NCI-H748 treated with DMSO at 0.1 percent for 48 hours (cell line): ENCODE data around the gene IGSF9.

ENCODE experiments used
- DNase-seq: peaks from one replicate; lab custom pipeline; 2025; lab: John Stamatoyannopoulos, UW

The IGSF9 gene

DNA sequence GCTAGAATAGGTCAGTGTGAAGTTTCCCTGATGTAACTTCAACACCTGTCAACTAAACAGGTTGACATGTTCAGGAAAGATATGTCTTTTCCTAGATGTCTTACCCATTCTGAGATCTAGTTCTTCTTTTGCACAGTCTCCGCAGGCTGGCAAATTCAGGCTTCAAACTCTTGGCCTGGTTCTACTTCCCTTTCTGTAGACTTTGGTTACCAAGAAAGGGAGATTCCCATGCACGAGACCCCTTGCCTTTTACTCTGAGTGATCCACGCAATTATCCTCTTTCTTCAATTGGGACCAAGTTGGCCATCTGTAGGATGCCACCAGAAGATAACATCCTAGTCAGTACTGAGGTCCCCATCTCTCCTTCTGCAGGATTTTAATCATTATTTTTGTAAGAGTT lies 47.5 kb downstream of the IGSF9 start:
- no peak for DNase-seq

DNA sequence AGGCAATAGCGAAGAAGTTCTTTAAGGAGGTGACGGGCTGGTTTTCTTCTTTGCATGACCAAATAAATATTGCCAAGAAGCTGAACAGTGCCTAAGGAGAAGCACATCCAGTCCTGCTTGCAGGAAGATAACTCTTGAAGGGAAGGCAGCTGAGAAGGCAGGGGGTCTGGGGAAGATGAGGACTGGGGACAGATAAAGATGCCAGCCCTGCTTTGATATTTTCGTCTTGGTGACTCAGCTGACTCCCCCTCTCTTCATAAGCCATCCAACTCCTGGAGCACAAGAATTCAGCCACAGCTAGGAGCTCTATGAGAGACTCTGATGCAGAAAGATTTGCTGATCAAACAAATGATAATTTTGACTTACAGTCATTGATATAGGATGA lies 48.9 kb downstream of the IGSF9 start:
- DNase-seq, result no peak

DNA sequence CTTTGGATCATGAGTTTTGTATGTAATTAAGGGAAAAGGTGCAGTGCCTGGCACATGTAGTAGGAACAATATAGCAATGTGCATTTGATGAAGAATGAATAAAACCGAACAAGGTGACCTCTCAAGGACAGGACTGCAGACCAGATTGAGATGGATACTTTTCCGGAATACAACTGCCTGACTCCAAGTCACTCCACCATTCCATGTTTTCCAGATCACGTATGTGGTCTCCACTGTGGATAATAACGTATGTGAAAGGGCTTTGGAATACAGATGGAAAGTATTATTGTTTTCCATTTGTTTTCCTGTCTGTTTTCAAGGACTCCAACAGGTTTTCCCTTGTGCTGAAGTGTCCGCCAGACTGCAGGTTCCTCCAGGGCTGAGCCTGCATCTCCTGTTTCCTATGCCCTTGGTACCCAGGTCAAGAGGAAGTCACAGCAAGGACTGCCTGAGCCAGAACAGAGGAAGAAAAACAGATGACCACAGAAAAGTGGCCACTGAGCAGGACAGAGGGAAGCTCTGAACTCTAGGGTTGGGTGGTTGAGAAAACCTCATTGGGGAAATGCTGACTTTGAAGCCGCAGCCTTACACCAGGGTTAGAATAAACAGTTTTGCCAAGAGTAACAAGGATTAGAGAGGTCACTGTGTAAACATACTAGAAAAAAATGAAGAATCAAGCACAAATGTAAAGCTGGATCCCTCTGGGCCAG lies 49.4 kb downstream of the IGSF9 start:
- no peak for DNase-seq

DNA sequence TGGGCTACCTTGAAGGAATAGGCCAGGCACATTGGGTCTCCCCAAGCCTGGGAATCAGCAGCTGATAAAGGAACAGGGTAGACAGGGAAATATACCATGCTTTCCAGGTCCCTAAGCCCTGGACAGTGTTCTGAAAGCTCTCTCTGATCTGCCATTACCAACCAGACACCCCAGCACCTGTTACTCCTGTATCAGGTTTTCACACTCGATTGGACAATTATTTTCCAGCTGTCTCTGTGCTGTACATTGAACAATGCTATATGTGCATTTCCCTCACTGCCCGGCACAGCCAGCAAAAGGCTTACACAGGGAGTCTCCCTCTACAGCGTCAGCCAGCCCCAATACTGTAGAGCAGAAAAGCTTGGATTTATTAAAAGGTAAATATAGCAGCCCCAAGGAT lies 50.1 kb downstream of the IGSF9 start:
- no peak for DNase-seq

DNA sequence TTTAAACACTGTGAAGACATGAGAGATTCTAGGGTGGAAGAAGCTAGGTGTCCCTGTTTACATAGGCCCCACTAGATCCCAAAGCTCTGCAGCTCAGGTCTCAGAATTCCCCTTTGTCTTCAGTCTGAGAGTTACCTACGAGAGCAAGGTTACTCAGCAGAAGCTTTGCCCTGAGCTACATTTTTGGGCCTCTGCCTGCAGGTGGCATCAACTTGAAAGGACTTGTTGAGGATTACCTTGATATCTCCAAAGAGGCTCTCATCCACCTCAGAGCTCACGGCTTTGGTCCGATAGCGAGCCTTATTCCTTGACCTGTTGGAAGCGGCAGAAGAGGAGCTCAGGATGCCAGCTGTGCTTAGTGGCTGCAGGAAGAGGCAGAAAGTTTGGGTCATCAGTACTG lies 52.5 kb downstream of the IGSF9 start:
- no peak for DNase-seq

DNA sequence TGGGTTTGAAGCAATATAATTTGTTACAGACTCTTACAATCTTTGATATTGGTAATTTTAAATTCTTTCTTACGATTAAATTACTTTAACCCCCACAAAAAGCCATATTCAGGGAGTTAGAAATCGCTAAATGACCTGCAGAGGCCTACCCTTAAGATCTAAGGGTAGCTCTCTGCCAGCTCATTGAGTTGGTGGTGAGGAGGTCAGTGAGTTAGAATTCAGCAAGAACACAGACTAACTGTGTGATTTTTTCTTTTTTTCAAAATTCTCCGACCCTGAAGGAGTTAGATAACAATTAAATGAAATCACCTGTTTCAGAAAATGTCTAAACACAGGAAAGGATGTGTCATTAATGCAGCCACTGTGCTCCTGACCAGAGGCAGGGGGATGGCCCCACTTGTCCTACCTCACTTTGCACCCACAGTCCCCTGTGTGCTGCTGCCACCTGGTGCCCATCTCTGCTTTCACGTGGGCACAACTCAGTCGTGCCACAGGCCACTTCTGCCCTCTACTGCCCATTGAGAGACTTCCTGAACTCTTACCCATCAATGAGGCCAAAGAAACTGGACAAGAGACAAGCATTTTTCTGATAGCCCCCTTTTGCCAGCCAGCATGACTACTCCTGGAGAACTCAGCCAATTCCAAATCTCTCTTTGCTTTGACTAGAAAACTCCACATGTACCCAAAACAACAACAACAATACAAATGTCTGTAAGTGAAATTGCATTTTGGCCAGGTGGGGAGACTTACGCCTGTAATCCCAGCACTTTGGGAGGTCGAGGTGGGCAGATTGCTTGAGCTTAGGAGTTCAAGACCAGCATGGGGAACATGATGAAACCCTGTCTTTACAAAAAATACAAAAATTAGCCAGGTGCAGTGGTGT lies 53.9 kb downstream of the IGSF9 start:
- DNase-seq, result peak; percentile 71

DNA sequence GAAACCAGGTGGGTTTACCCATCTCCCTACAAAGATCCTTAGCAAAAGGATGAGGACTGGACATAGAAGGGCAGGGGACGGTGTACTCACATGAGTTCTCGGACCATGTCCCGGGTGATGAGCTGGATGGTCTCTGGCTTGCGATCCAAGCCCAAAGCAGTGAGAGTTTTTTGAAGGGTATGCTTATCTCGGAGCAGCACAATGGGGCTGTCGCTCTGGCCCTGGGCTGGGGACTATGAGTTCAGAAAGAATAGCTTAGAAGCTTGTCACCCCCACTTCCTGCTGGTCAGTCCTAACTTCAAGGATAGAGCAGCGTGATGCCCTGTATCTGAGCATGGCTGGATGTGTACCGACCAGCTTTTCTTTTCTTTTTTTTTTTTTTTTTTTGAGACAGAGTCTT lies 55.0 kb downstream of the IGSF9 start:
- no peak for DNase-seq

DNA sequence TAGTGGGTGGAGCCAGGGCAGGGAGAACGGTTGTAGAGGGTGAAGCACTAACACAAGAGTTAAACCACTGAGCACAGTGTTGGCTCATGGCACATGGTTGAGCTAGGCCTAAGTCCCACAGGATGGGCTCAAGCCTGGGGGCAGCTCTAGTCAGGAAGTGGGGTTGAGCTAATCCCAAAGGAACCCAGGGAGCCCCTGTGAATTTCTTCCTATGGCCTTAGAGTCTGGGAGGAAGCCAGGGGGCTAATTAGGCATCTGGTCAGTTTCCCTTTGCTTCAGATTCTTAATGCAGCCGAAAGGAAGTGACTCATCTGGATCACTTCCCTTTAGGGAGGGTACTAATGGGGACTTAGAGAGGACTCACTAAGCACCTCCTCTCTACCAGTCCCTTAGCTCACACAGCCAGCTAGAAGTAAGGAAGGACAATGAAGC lies 55.6 kb downstream of the IGSF9 start:
- DNase-seq, result no peak

DNA sequence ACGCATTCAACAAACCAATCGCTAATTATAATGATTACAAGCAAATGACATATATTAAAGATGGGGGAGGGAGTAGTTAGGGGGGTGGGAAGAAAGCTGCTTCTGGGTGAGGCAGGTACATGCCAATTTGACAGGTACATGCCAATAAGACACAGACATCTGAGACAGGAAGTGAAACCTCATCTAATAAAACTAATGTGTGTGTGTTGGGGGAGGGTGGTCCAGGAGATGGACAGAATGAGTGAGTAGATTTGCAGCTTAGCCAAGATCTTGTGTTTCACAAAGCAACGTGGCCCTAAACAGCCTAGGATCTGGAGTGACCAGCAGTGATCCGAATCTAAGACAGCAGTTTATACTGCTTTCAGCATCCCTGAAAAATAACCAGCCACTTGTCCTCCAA lies 56.2 kb downstream of the IGSF9 start:
- no peak for DNase-seq

DNA sequence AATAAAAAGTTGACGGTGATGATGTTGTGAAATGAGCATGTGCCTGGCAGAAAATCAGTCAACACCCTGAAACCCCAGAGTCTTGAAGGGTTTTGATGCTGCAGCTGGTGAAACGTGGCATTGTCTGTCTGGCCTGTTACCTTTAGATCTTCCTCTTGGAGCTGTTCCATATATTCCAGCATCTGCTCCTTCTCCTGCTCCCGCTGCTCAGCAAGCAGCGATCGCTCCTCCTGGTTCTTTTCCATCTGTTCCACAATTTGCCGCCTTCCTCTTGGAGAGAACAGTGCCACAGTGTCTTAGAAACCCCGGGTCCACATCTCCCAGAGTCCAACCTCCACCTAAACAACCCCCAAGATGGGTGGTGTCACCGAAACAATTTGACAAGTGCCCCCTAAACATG lies 61.1 kb downstream of the IGSF9 start:
- DNase-seq, result no peak

DNA sequence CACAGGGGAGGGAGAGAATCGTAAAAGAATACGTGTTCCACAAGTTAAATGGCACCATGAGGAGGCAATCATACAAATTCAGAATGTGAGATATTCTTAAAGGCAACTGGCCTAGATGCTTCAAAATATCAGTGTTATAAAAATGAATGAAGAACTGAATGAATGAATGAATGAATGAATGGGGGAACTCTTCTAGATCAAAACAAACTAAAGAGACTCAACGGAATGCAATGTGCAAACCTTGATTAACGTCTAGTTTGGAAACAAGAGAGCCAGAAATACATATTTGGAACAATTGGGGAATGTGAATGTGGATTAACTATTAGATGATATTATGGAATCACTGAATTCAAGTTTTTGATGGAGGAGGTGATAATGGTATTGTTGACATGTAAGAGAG lies 62.3 kb downstream of the IGSF9 start:
- no peak for DNase-seq

DNA sequence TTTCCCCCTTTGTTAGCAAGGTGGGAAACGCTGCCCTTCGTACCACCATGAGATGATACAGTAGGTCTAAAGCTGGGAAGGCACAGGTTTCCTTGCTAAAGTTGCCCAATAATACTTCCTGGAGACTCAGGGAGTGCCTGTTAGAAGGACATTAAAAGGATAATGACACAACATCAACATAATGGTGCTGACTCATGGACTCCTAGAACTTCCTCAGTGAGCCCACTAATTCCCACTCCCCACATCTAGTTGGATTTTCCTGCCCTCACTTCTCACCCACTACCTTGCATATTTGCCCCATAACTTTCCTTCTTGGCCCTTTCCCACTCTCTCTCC lies 62.9 kb downstream of the IGSF9 start:
- DNase-seq, result no peak

DNA sequence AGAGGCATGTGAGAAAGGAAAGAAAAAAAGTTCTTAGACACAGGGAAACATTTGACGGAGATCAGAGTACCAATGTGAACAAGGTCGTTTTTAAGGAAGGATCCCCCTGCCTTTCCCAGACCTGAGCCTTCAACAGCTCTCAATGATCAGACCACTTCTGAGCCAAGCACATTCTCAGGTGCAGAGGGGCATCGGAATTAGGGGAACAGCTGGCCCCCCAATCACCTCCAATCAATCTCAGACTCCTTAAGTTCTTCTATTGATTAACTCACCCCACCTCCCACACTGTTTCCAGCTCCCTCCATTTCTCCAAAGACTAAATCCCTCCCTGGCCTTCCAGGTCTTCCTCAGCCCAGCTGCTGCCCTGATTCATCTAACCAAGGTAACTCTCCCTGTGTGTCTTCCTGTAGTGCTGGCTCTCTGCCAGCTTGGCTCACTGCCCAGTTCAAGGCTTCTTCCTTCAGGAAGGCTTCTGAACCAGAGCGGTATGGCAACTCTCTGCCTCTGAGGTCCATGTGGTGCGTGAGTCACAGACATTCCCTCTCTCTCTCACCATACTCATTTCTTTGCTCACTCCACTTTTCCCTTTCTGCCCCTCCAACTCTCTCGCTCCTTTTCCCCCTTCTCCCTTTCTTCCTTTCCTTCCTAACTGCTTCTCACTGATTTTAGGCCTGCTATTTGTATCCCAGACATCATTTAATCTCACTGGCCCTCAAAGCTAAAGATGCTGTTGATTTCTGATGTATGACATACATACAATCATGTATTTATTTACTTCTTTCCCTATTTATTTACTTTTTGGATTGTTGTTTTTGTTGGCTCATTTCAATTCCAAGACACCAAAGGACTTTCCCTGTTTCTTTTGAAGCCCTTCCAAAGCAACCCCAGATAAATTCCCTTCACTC lies 63.5 kb downstream of the IGSF9 start:
- peak; percentile 92 for DNase-seq

DNA sequence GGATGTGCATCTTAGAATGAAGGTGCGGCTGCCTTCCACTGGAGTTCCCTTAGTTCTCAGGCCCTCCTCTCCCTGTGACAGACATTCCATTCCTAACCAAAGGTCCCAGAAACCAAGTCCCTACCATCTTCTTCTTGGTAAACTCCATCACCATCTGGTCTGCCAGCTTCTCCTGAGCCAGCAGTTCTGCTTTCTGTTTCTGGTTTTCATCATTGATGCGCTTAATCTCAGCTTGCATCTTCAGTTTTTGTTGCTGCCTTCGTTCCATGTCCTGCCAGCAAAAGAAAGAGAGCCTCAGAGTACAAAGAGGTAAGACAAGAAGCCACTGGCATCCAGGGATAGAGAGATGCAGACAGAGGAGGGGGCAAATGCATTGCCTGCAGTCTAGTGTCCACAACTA lies 65.0 kb downstream of the IGSF9 start:
- DNase-seq, result no peak

DNA sequence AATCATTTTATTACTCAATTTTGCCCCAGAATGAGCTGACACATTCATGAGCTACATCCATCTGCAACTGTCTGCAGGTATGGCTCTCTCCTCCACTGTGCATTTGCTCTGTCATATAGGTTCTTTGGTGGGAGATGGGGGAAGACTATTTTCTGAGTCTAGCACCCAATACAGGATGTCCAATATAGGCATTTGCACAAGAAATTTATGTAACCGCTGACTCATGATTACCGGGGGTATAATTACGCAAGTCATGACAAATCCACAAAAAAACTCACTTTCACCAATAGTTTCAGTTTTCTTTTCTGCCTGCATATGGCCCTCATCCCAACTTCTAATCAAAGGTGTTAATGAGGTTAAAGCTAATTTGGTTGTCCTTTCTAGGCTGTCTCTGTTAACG lies 65.4 kb downstream of the IGSF9 start:
- DNase-seq, result no peak

DNA sequence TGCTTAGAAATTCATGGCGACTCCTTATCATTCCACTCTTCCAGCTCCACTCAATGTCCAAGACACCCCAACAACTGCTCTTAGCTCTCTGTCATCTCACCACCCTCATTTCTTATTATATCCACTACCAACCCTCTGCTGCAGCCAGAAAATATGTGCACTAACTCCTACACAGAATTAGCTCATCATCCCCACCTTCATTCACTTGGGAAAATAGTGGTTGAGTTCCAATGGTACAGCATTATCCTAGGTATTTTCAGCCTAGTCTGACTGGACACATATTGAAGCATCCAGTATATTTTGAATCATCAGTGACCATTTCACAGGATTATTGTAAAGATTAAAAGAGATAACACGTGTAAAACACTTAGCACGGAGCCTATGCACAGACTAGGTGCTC lies 66.3 kb downstream of the IGSF9 start:
- no peak for DNase-seq

DNA sequence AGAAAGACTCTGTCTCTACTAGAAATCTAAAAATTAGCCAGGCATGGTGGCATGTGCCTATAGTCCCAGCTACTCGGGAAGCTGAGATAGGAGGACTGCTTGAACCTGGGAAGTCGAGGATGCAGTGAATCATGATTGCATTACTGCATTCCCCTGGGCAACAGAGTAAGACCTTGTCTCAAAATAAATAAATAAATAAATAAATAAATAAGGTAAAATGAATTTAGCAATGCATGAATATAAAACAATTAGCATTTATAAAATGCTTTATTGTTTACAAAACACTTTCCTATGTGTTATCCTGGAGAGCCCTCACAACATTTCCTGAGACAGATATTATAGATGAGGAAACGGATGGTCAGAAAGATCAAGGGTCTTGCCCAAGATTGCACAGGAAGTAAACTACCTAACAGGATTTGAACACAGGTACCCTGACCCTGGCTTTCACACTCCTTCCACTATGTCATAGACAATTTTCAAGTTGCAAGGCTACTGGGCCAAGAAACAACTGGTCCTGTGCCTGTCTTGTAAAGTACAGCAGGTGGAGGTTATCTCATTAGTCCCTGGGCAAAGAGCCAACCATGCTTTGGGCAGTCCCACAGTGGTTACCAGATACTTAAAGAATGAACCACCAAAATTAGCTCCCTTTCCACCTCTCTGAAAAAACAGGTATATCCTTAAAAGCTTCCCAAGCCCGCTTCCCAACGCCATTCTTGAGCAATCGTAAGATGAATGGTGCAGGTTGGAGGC lies 67.5 kb downstream of the IGSF9 start:
- no peak for DNase-seq
